ENCODE data around the gene NFKBIZ.

DNA sequence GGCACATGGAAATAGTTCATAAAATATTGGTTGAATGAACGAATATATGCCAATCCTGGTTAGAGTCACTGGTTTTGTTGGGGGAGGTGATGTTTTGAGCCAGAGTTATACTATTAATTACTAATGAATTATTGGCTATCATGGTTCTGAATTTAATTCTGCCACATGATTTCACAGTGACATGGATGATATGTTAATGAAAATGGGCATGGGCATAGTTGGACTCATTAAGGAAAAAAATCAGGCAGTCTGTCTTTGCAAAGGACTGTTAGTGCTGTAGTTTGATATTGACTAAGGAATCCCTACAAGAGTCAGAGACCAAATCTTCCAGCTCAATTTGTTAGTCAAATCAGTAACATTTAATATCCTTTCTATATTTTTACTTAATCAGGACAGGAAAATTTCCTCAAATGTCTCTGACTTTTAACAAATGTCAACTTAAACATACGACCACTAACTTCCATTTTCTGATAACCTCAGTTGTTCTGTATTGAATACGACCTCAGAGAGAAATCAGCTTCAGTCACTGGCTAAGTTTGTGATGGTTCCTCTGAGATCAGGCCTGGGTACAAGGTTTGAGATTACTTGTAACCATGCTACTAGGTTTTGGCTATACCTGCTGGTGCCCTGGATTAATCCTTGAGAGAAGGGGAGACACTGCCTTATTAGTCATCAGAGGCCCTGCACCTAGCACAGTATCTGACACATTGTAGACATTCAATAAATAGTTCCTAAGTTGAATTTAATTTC lies 13.3 kb downstream of the NFKBIZ start:
- TF ChIP-seq, protein P1, sequence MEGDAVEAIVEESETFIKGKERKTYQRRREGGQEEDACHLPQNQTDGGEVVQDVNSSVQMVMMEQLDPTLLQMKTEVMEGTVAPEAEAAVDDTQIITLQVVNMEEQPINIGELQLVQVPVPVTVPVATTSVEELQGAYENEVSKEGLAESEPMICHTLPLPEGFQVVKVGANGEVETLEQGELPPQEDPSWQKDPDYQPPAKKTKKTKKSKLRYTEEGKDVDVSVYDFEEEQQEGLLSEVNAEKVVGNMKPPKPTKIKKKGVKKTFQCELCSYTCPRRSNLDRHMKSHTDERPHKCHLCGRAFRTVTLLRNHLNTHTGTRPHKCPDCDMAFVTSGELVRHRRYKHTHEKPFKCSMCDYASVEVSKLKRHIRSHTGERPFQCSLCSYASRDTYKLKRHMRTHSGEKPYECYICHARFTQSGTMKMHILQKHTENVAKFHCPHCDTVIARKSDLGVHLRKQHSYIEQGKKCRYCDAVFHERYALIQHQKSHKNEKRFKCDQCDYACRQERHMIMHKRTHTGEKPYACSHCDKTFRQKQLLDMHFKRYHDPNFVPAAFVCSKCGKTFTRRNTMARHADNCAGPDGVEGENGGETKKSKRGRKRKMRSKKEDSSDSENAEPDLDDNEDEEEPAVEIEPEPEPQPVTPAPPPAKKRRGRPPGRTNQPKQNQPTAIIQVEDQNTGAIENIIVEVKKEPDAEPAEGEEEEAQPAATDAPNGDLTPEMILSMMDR (IDR thresholded peaks at IDR 0.05): no peak
- TF ChIP-seq EZH2phosphoT487 (IDR thresholded peaks at IDR 0.05): no peak
